ENCODE results near the gene SEL1L.

- TF ChIP-seq CTCF (conservative IDR thresholded peaks at IDR 0.05; ENCODE audit: low read depth in 2 of 2) (no peak), JUNB (IDR thresholded peaks at IDR 0.05; ENCODE audit: unreplicated experiment) (no peak), EZH2 (IDR thresholded peaks at IDR 0.05; ENCODE audit: low read depth, unreplicated experiment) (no peak), EZH2phosphoT487 (IDR thresholded peaks at IDR 0.05; ENCODE audit: unreplicated experiment) (no peak)
These were observed 98.6 kb downstream of the SEL1L start for GRCh38 chr14:81435048-81435390.
